ENCODE data around the gene PEMT. TPM values are rescaled to one million over a fixed set of nuclear protein-coding genes. Genes with fewer than 3 reads are reported as not detected.

PEMT gene
- total and polyA plus RNA-seq, 9 donors = 6.6 to 62.8 (median 32.5) TPM

- Histone ChIP-seq H3K27me3 (no peaks in the 10 kb centered on the region), H3K4me3 (no peak overlapping the region), H3K36me3 (no peaks in the 10 kb centered on the region), H3K9me3 (no peaks in the 10 kb centered on the region), H3K4me1 (ENCODE audit: insufficient read depth) (no peaks in the 10 kb centered on the region), H3K27ac (no peak overlapping the region)
- WGBS, 3 donors = 49 to 64% (median 60%) methylated on average over 11 of the region's 11 CpGs
- intact Hi-C loops (cut with DNase I) = no loop called here
- TF ChIP-seq POLR2A (IDR thresholded peaks at IDR 0.05) (no peak), EP300 (IDR thresholded peaks at IDR 0.05) (no peak)
- TF ChIP-seq, protein P1, sequence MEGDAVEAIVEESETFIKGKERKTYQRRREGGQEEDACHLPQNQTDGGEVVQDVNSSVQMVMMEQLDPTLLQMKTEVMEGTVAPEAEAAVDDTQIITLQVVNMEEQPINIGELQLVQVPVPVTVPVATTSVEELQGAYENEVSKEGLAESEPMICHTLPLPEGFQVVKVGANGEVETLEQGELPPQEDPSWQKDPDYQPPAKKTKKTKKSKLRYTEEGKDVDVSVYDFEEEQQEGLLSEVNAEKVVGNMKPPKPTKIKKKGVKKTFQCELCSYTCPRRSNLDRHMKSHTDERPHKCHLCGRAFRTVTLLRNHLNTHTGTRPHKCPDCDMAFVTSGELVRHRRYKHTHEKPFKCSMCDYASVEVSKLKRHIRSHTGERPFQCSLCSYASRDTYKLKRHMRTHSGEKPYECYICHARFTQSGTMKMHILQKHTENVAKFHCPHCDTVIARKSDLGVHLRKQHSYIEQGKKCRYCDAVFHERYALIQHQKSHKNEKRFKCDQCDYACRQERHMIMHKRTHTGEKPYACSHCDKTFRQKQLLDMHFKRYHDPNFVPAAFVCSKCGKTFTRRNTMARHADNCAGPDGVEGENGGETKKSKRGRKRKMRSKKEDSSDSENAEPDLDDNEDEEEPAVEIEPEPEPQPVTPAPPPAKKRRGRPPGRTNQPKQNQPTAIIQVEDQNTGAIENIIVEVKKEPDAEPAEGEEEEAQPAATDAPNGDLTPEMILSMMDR (IDR thresholded peaks at IDR 0.05) = no peak
- DNase-seq = no peak
Measured at GRCh38 chr17:17551361-17551760, 40.1 kb downstream of the PEMT start.

GRCh38 chr17:17549732-17550366 lies 41.7 kb downstream of the PEMT start:
- Histone ChIP-seq H3K4me3 (no peak overlapping the region), H3K27me3 (no peaks in the 10 kb centered on the region), H3K36me3 (no peaks in the 10 kb centered on the region), H3K4me1 (ENCODE audit: insufficient read depth) (peaks cover 6% of the 10 kb centered on the region), H3K27ac (no peak overlapping the region), H3K9me3 (no peaks in the 10 kb centered on the region)
- WGBS, 3 donors = 93 to 94% (median 94%) methylated on average over 20 of the region's 20 CpGs
- DNase-seq = no peak
- TF ChIP-seq EP300 (IDR thresholded peaks at IDR 0.05) = no peak
- intact Hi-C loops (cut with DNase I) = no loop called here

GRCh38 chr17:17548044-17548443 lies 43.5 kb downstream of the PEMT start:
- Histone ChIP-seq H3K4me3 (no peak overlapping the region), H3K9me3 (no peaks in the 10 kb centered on the region), H3K4me1 (ENCODE audit: insufficient read depth) (peaks cover 6% of the 10 kb centered on the region), H3K36me3 (no peaks in the 10 kb centered on the region), H3K27ac (no peak overlapping the region), H3K27me3 (no peaks in the 10 kb centered on the region)
- 79 to 84% (median 82%) methylated on average over 8 of the region's 8 CpGs for WGBS, 3 donors
- intact Hi-C loops (cut with DNase I) = no loop called here
- TF ChIP-seq, protein P1 (IDR thresholded peaks at IDR 0.05) = no peak
- no peak for TF ChIP-seq POLR2A (IDR thresholded peaks at IDR 0.05)
- TF ChIP-seq EP300 (IDR thresholded peaks at IDR 0.05) = no peak
- DNase-seq = no peak

- no peak overlapping the region for H3K27ac ChIP-seq
- H3K36me3 ChIP-seq = no peaks in the 10 kb centered on the region
- H3K27me3 ChIP-seq = no peaks in the 10 kb centered on the region
- no peaks in the 10 kb centered on the region for H3K9me3 ChIP-seq
- H3K4me3 ChIP-seq = no peak overlapping the region
- intact Hi-C loops (cut with DNase I) = no loop called here
- no peak for DNase-seq
- 70 to 81% (median 75%) methylated on average over 9 of the region's 9 CpGs for WGBS, 3 donors
- H3K4me1 ChIP-seq (ENCODE audit: insufficient read depth) = peaks cover 6% of the 10 kb centered on the region
- TF ChIP-seq, protein P1 (IDR thresholded peaks at IDR 0.05) = no peak
- TF ChIP-seq EP300 (IDR thresholded peaks at IDR 0.05) = no peak
- TF ChIP-seq POLR2A (IDR thresholded peaks at IDR 0.05) = no peak
Measured at GRCh38 chr17:17547210-17547764, 44.2 kb downstream of the PEMT start.
